HG02678 (cell line): ENCODE results near the gene KBTBD13.
"Not testable (repeated sequence)": the region's sequence is repeated elsewhere in the genome, so short reads cannot be mapped to it uniquely, and the experiment has no call there.

Experiments used
- ATAC-seq: cut with Tn5 transposase; IDR thresholded peaks from one replicate; pipeline ENCODE4 v1.9.1; 2021; ENCODE audit warnings: mild to moderate bottlenecking, moderate library complexity; ENCODE audit not compliant: unreplicated experiment

The KBTBD13 gene

GRCh38 chr15:65068403-65068788 is 8.2 kb upstream of the KBTBD13 start:
- ATAC-seq, result no peak

- no peak for ATAC-seq
Measured at GRCh38 chr15:65069179-65069578, 7.4 kb upstream of the KBTBD13 start.

GRCh38 chr15:65069779-65070546 is 6.6 kb upstream of the KBTBD13 start:
- no peak for ATAC-seq

GRCh38 chr15:65071381-65071811 is 5.2 kb upstream of the KBTBD13 start:
- no peak for ATAC-seq

GRCh38 chr15:65072027-65072426 is 4.5 kb upstream of the KBTBD13 start:
- no peak for ATAC-seq

- no peak for ATAC-seq
Measured at GRCh38 chr15:65072617-65073016, 3.9 kb upstream of the KBTBD13 start.

GRCh38 chr15:65074946-65075345 is 1.6 kb upstream of the KBTBD13 start:
- ATAC-seq, result not testable (repeated sequence)

- ATAC-seq, result not testable (repeated sequence)
Measured at GRCh38 chr15:65075607-65076395, 745 bp upstream of the KBTBD13 start.

- no peak for ATAC-seq
Measured at GRCh38 chr15:65077291-65077980, 890 bp downstream of the KBTBD13 start.

GRCh38 chr15:65077981-65078352 is 1.4 kb downstream of the KBTBD13 start:
- ATAC-seq, result no peak

- ATAC-seq, result no peak
Measured at GRCh38 chr15:65079580-65079979, 3.0 kb downstream of the KBTBD13 start.

GRCh38 chr15:65081270-65081669 is 4.7 kb downstream of the KBTBD13 start:
- no peak for ATAC-seq

- no peak for ATAC-seq
Measured at GRCh38 chr15:65081758-65082157, 5.2 kb downstream of the KBTBD13 start.

GRCh38 chr15:65082303-65082953 is 5.9 kb downstream of the KBTBD13 start:
- ATAC-seq, result no peak

GRCh38 chr15:65083262-65083701 is 6.7 kb downstream of the KBTBD13 start:
- no peak for ATAC-seq

GRCh38 chr15:65084500-65085206 is 8.1 kb downstream of the KBTBD13 start:
- ATAC-seq, result no peak

- no peak for ATAC-seq
Measured at GRCh38 chr15:65085207-65085753, 8.7 kb downstream of the KBTBD13 start.

- ATAC-seq, result no peak
Measured at GRCh38 chr15:65085990-65086679, 9.6 kb downstream of the KBTBD13 start.

GRCh38 chr15:65086680-65087111 is 10.2 kb downstream of the KBTBD13 start:
- ATAC-seq, result no peak
